Body of pancreas (tissue), 4 donors: ENCODE results near the gene ABRACL. TPM values are rescaled to one million over a fixed set of nuclear protein-coding genes. Genes with fewer than 3 reads are reported as not detected.

Experiments used
- ATAC-seq: fragments of 150-250 bp; one replicate; pipeline ENCODE4 v1.9.1; 2016
- DNase-seq, 4 donors: peaks; one replicate each; pipeline ENCODE4 v3.0.0-alpha.2; 2019
- H3K27ac ChIP-seq, 4 donors: fragments of 200-600 bp; sonication (generic); 1 replicate in 3 of 4; 2 replicates in 1 of 4; pipeline versions ENCODE4 v1.5.1 to v1.6.1; 2016 to 2019; ENCODE audit warnings: mild to moderate bottlenecking in 1 of 4, mixed read lengths in 1 of 4, moderate library complexity in 1 of 4
- H3K27me3 ChIP-seq, 2 donors: fragments of 200-600 bp; sonication (generic); one replicate each; pipeline ENCODE4 v1.6.0; 2016; ENCODE audit warnings: mild to moderate bottlenecking in 1 of 2
- H3K36me3 ChIP-seq, 2 donors: fragments of 200-600 bp; sonication (generic); replicated peaks in 1 of 2; 2 replicates each; pipeline ENCODE4 v1.5.1; 2016; ENCODE audit warnings: low read depth in 2 of 2; ENCODE audit not compliant: insufficient read depth in 1 of 2
- H3K4me1 ChIP-seq: fragments of 200-600 bp; sonication (generic); one replicate; pipeline ENCODE4 v1.6.0; 2016
- H3K4me3 ChIP-seq, 2 donors: fragments of 200-600 bp; sonication (generic); 1 replicate in 1 of 2; 2 replicates in 1 of 2; pipeline ENCODE4 v1.5.1; 2016 to 2019
- H3K9me3 ChIP-seq, 3 donors: fragments of 200-600 bp; sonication (generic); 1 replicate in 2 of 3; 2 replicates in 1 of 3; pipeline ENCODE4 v1.5.1; 2016
- POLR2A ChIP-seq, 3 donors: fragments of 450-650 bp; IDR thresholded peaks; one replicate each; pipeline ENCODE4 v1.6.1; 2016; ENCODE audit warnings: antibody characterized with exemption in 3 of 3, mild to moderate bottlenecking in 2 of 3
- WGBS, 2 donors: methylation state at CpG; one replicate each; pipeline ENCODE4 v1.1.5; 2017; 5-methylcytosine and 5-hydroxymethylcytosine counted together
- intact Hi-C: fragments of 100-400 bp; cut with DNase I; formaldehyde crosslinking; loops from one replicate; pipeline ENCODE4 v1.15.1; 2023
- total RNA-seq, 2 donors: library from RNA; depleted of rRNA; stranded (reverse); fragments of >200 nt; gene quantifications; one replicate each; pipeline ENCODE4 v1.1.0, GENCODE V29; 2016
- TF ChIP-seq, protein P1 (sequence below), 7 experiments: fragments of 450-650 bp in 4 of 7; fragments of 200-600 bp in 3 of 7; sonication (generic) in 3 of 7; IDR thresholded peaks; one replicate each; pipeline ENCODE4 v1.5.1; 2016 to 2019; ENCODE audit warnings: antibody characterized with exemption in 7 of 7

Gene ABRACL
- total RNA-seq, 2 donors from 2014 or later = 1.6 to 11.2 TPM

DNA sequence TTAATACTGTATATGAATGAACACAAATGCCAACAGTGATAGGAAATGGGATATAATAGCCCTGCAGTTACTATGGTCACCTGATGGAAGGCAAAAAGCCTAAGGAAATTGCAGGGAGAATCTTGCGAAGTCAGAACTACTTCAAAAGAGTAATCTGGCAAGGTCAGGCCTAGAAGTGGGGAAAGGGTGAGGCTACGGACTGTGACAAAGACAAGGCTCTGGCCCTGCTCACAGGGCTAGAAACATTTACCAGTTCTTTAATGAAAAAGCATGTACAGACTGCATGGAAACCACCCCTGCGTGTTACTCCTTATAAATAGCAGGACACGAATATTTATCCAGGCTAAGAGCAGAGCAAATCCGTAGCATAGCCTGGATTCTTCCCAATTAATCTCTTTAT, 53.8 kb downstream of the ABRACL start:
- 84 to 86% methylated on average over 5 of the region's 5 CpGs for WGBS, 2 donors
- TF ChIP-seq, protein P1, sequence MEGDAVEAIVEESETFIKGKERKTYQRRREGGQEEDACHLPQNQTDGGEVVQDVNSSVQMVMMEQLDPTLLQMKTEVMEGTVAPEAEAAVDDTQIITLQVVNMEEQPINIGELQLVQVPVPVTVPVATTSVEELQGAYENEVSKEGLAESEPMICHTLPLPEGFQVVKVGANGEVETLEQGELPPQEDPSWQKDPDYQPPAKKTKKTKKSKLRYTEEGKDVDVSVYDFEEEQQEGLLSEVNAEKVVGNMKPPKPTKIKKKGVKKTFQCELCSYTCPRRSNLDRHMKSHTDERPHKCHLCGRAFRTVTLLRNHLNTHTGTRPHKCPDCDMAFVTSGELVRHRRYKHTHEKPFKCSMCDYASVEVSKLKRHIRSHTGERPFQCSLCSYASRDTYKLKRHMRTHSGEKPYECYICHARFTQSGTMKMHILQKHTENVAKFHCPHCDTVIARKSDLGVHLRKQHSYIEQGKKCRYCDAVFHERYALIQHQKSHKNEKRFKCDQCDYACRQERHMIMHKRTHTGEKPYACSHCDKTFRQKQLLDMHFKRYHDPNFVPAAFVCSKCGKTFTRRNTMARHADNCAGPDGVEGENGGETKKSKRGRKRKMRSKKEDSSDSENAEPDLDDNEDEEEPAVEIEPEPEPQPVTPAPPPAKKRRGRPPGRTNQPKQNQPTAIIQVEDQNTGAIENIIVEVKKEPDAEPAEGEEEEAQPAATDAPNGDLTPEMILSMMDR (IDR thresholded peaks at IDR 0.05) = no peak
- TF ChIP-seq POLR2A (IDR thresholded peaks at IDR 0.05) = no peak
- DNase-seq (no peak), ATAC-seq (no peak)
- no peaks in the 10 kb centered on the region for H3K9me3 ChIP-seq
- no peaks in the 10 kb centered on the region for H3K27me3 ChIP-seq
- H3K36me3 ChIP-seq = no peaks in the 10 kb centered on the region
- no peaks in the 10 kb centered on the region for H3K4me1 ChIP-seq
- intact Hi-C loops = no loop called here
- no peak overlapping the region for H3K4me3 ChIP-seq
- no peak overlapping the region for H3K27ac ChIP-seq

DNA sequence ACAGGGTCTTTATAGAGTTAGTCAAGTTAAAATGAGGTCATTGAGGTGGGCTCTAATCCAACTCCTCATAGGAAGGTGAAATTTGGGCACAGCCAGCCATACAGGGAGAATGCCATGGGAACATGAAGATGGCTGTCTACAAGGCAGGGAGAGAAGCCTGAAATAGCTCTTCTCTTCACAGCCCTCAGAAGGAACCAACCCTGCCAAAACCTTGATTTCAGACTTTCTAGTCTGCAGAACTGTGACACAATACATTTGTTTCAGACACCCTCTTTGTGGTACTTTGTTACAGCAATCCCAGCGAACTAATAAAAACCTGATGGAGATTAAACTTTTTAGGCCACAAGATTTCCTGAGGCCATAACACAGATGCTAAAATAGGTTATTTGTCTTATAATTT, 63.3 kb downstream of the ABRACL start:
- no peaks in the 10 kb centered on the region for H3K36me3 ChIP-seq
- 91 to 94% methylated on average over 1 of the region's 1 CpG for WGBS, 2 donors
- no peak overlapping the region for H3K4me3 ChIP-seq
- TF ChIP-seq POLR2A (IDR thresholded peaks at IDR 0.05) = no peak
- TF ChIP-seq, protein P1 (IDR thresholded peaks at IDR 0.05) = no peak
- ATAC-seq (no peak), DNase-seq (no peak)
- H3K9me3 ChIP-seq = no peaks in the 10 kb centered on the region
- intact Hi-C loops = no loop called here
- no peaks in the 10 kb centered on the region for H3K27me3 ChIP-seq
- no peak overlapping the region for H3K27ac ChIP-seq
- H3K4me1 ChIP-seq = no peaks in the 10 kb centered on the region

Other genes starting within 250 kb of the ABRACL start
- gene ECT2L, start 232.7 kb upstream of the ABRACL start, total RNA-seq = not detected
- 10 to 100 TPM; 19.5 to 29.0 TPM for gene REPS1, start 40.5 kb upstream of the ABRACL start, total RNA-seq
- 10 to 100 TPM; 14.2 to 16.1 TPM for gene HECA, start 106.3 kb downstream of the ABRACL start, total RNA-seq